SK-N-MC (cell line): ENCODE results near the gene TBX19.

Experiments used
- EZH2 ChIP-seq: fragments of 200-600 bp; sonication (generic); IDR thresholded peaks from one replicate; pipeline ENCODE4 v1.6.1; 2017; ENCODE audit warnings: antibody characterized with exemption
- FOXP2 ChIP-seq: optimal IDR thresholded peaks from 2 replicates; pipeline ENCODE3; 2011; ENCODE audit warnings: mild to moderate bottlenecking, moderate library complexity; ENCODE audit not compliant: insufficient read depth; ENCODE audit errors: extremely low read length, control extremely low read depth
- POLR2AphosphoS5 ChIP-seq: IDR thresholded peaks from 2 replicates; pipeline ENCODE4 v1.6.1; 2012; ENCODE audit warnings: mild to moderate bottlenecking, low read depth, low read length, borderline replicate concordance

GRCh38 chr1:168279253-168279652 is 1.4 kb upstream of the TBX19 start:
- no peak for TF ChIP-seq POLR2AphosphoS5
- TF ChIP-seq EZH2 = no peak
- TF ChIP-seq FOXP2 = no peak
